Smooth muscle cell (in vitro differentiated cells): ENCODE data around the gene BICD1. TPM values are rescaled to one million over a fixed set of nuclear protein-coding genes. Genes with fewer than 3 reads are reported as not detected.

Source experiments
- DNase-seq: peaks from one replicate; lab custom pipeline; 2025; ENCODE audit not compliant: unreplicated experiment; lab: John Stamatoyannopoulos, UW
- H2AFZ ChIP-seq: fragments of 200-600 bp; sonication (generic); 2 replicates; pipeline ENCODE4 v1.6.0; 2016; ENCODE audit warnings: antibody characterized with exemption, low read depth, mild to moderate bottlenecking
- H3F3A ChIP-seq: fragments of 200-600 bp; sonication (generic); 2 replicates; pipeline ENCODE4 v1.6.0; 2017; ENCODE audit warnings: antibody characterized with exemption, low read depth
- H3K27ac ChIP-seq: fragments of 200-600 bp; sonication (generic); 2 replicates; pipeline ENCODE4 v1.5.1; 2016; ENCODE audit warnings: low read depth, mild to moderate bottlenecking
- H3K27me3 ChIP-seq: fragments of 200-600 bp; sonication (generic); 2 replicates; pipeline ENCODE4 v1.6.1; 2016; ENCODE audit warnings: low read depth, mild to moderate bottlenecking
- H3K36me3 ChIP-seq: fragments of 200-600 bp; sonication (generic); 2 replicates; pipeline ENCODE4 v1.5.1; 2016; ENCODE audit warnings: low read depth
- H3K4me1 ChIP-seq: fragments of 200-600 bp; sonication (generic); 2 replicates; pipeline ENCODE4 v1.5.1; 2016; ENCODE audit warnings: low read depth
- H3K4me2 ChIP-seq: fragments of 200-600 bp; sonication (generic); 2 replicates; pipeline ENCODE4 v1.6.0; 2016; ENCODE audit warnings: mild to moderate bottlenecking
- H3K4me3 ChIP-seq: fragments of 200-600 bp; sonication (generic); 2 replicates; pipeline ENCODE4 v1.5.1; 2016; ENCODE audit warnings: mild to moderate bottlenecking
- H3K79me2 ChIP-seq: fragments of 200-600 bp; sonication (generic); 2 replicates; pipeline ENCODE4 v1.6.0; 2016; ENCODE audit warnings: low read depth, mild to moderate bottlenecking
- H3K9ac ChIP-seq: fragments of 200-600 bp; sonication (generic); 2 replicates; pipeline ENCODE4 v1.6.0; 2016; ENCODE audit warnings: low read depth
- H3K9me3 ChIP-seq: fragments of 200-600 bp; sonication (generic); replicated peaks from 2 replicates; pipeline ENCODE4 v1.5.1; 2016; ENCODE audit warnings: low read depth
- H4K20me1 ChIP-seq: fragments of 200-600 bp; sonication (generic); 2 replicates; pipeline ENCODE4 v1.6.0; 2016; ENCODE audit warnings: low read depth
- CTCF ChIP-seq: fragments of 200-600 bp; sonication (generic); IDR thresholded peaks from 2 replicates; pipeline ENCODE4 v1.5.1; 2017; ENCODE audit warnings: borderline replicate concordance, mild to moderate bottlenecking, antibody characterized with exemption; ENCODE audit not compliant: insufficient read depth, poor library complexity, severe bottlenecking
- WGBS: methylation state at CpG from one replicate; pipeline ENCODE4 v1.1.7; 2016; ENCODE audit warnings: low lambda C conversion rate; 5-methylcytosine and 5-hydroxymethylcytosine counted together
- polyA plus RNA-seq: library from polyadenylated mRNA; unstranded; fragments of >200 nt; fragmentation: Nextera tagmentation; extraction: Ambion mirVana; gene quantifications from 2 replicates; pipeline ENCODE4 v1.2.1, GENCODE V29; 2016
- total RNA-seq: library from RNA; depleted of rRNA; stranded (reverse); fragments of >200 nt; gene quantifications from 2 replicates; pipeline ENCODE4 v1.2.3, GENCODE V29; 2014

BICD1 gene
- total and polyA plus RNA-seq, 2 experiments from 2014 or later: 6.5 to 11.5 TPM

GRCh38 chr12:32196250-32197198, 89.9 kb downstream of the BICD1 start:
- no peak for TF ChIP-seq CTCF
- peaks cover 5% of the 10 kb centered on the region for H3K36me3 ChIP-seq
- no peaks in the 10 kb centered on the region for H3K27me3 ChIP-seq
- H2AFZ ChIP-seq: no peak overlapping the region
- 86% methylated on average over 6 of the region's 6 CpGs for WGBS
- H3K9me3 ChIP-seq: no peaks in the 10 kb centered on the region
- no peaks in the 10 kb centered on the region for H3F3A ChIP-seq
- H3K4me3 ChIP-seq: no peak overlapping the region
- no peaks in the 10 kb centered on the region for H4K20me1 ChIP-seq
- H3K4me2 ChIP-seq: no peak overlapping the region
- H3K4me1 ChIP-seq: no peaks in the 10 kb centered on the region
- no peak overlapping the region for H3K9ac ChIP-seq
- no peak overlapping the region for H3K27ac ChIP-seq
- no peak for DNase-seq
- H3K79me2 ChIP-seq: no peaks in the 10 kb centered on the region

GRCh38 chr12:32197421-32197820, 90.8 kb downstream of the BICD1 start:
- H3F3A ChIP-seq: no peaks in the 10 kb centered on the region
- peaks cover 5% of the 10 kb centered on the region for H3K36me3 ChIP-seq
- no peak for TF ChIP-seq CTCF
- no peaks in the 10 kb centered on the region for H3K79me2 ChIP-seq
- H3K4me3 ChIP-seq: no peak overlapping the region
- H3K4me2 ChIP-seq: no peak overlapping the region
- no peak overlapping the region for H3K27ac ChIP-seq
- H3K27me3 ChIP-seq: no peaks in the 10 kb centered on the region
- no peak for DNase-seq
- H3K4me1 ChIP-seq: no peaks in the 10 kb centered on the region
- no peak overlapping the region for H2AFZ ChIP-seq
- no peaks in the 10 kb centered on the region for H4K20me1 ChIP-seq
- WGBS: 96% methylated on average over 2 of the region's 2 CpGs
- H3K9ac ChIP-seq: no peak overlapping the region
- H3K9me3 ChIP-seq: no peaks in the 10 kb centered on the region

GRCh38 chr12:32198555-32198954, 91.9 kb downstream of the BICD1 start:
- no peaks in the 10 kb centered on the region for H3F3A ChIP-seq
- no peak for DNase-seq
- peaks cover 5% of the 10 kb centered on the region for H3K36me3 ChIP-seq
- no peaks in the 10 kb centered on the region for H3K27me3 ChIP-seq
- WGBS: 88% methylated on average over 2 of the region's 2 CpGs
- TF ChIP-seq CTCF: no peak
- H3K79me2 ChIP-seq: no peaks in the 10 kb centered on the region
- H3K27ac ChIP-seq: no peak overlapping the region
- H3K4me2 ChIP-seq: no peak overlapping the region
- no peaks in the 10 kb centered on the region for H3K4me1 ChIP-seq
- H3K9ac ChIP-seq: no peak overlapping the region
- H4K20me1 ChIP-seq: no peaks in the 10 kb centered on the region
- no peak overlapping the region for H2AFZ ChIP-seq
- H3K4me3 ChIP-seq: no peak overlapping the region
- H3K9me3 ChIP-seq: no peaks in the 10 kb centered on the region
